IPS-15b (cell line): ENCODE data around the gene ILF3.
A peak's percentile ranks its signal among the peaks of the same experiment; 100 is the strongest.

Source experiments
- H3K27me3 ChIP-seq: one replicate; pipeline ENCODE4 v1.6.1; 2013; ENCODE audit warnings: low read length; ENCODE audit not compliant: control insufficient read depth, insufficient read depth
- H3K36me3 ChIP-seq: one replicate; pipeline ENCODE4 v1.6.1; 2013; ENCODE audit warnings: low read length; ENCODE audit not compliant: control insufficient read depth, insufficient read depth
- H3K4me1 ChIP-seq: one replicate; pipeline ENCODE4 v1.6.1; 2013; ENCODE audit warnings: mild to moderate bottlenecking, low read length; ENCODE audit not compliant: control insufficient read depth, insufficient read depth
- H3K4me3 ChIP-seq: one replicate; pipeline ENCODE4 v1.5.1; 2013; ENCODE audit warnings: low read depth, low read length
- H3K9ac ChIP-seq: one replicate; pipeline ENCODE4 v1.6.1; 2013; ENCODE audit warnings: low read depth, mild to moderate bottlenecking, low read length
- H3K9me3 ChIP-seq: one replicate; pipeline ENCODE4 v1.6.1; 2013; ENCODE audit warnings: mild to moderate bottlenecking, low read length; ENCODE audit not compliant: control insufficient read depth, insufficient read depth

The ILF3 gene

GRCh38 chr19:10653732-10654609, at the start of gene ILF3:
TSS of gene ILF3 (plus strand) at chr19:10654346. CDS start at chr19:10670606, 16,260 bp downstream.
- peak within 1 kb of the TSS; percentile 97 for H3K4me3 ChIP-seq
- H3K4me1 ChIP-seq = peaks cover 2% of the 10 kb centered on the region
- peak within 1 kb of the TSS; percentile 100 for H3K9ac ChIP-seq
- H3K9me3 ChIP-seq = no peaks in the 10 kb centered on the region
- H3K36me3 ChIP-seq = peaks cover 7% of the 10 kb centered on the region
- no peaks in the 10 kb centered on the region for H3K27me3 ChIP-seq

- Histone ChIP-seq H3K36me3 (peaks cover 2% of the 10 kb centered on the region), H3K9ac (no peak overlapping the region), H3K9me3 (no peaks in the 10 kb centered on the region), H3K4me3 (no peak overlapping the region), H3K27me3 (no peaks in the 10 kb centered on the region), H3K4me1 (peaks cover 5% of the 10 kb centered on the region)
Measured at GRCh38 chr19:10604460-10604980, 49.6 kb upstream of the ILF3 start.

GRCh38 chr19:10611907-10612306, 42.2 kb upstream of the ILF3 start:
- Histone ChIP-seq H3K9ac (no peak overlapping the region), H3K27me3 (no peaks in the 10 kb centered on the region), H3K4me1 (no peaks in the 10 kb centered on the region), H3K36me3 (no peaks in the 10 kb centered on the region), H3K4me3 (no peak overlapping the region), H3K9me3 (no peaks in the 10 kb centered on the region)

GRCh38 chr19:10612499-10613119, 41.5 kb upstream of the ILF3 start:
- H3K4me3 ChIP-seq = no peak overlapping the region
- H3K9ac ChIP-seq = no peak overlapping the region
- no peaks in the 10 kb centered on the region for H3K9me3 ChIP-seq
- no peaks in the 10 kb centered on the region for H3K36me3 ChIP-seq
- H3K4me1 ChIP-seq = no peaks in the 10 kb centered on the region
- H3K27me3 ChIP-seq = no peaks in the 10 kb centered on the region

- Histone ChIP-seq H3K4me3 (no peak overlapping the region), H3K9me3 (no peaks in the 10 kb centered on the region), H3K4me1 (no peaks in the 10 kb centered on the region), H3K36me3 (no peaks in the 10 kb centered on the region), H3K27me3 (no peaks in the 10 kb centered on the region), H3K9ac (no peak overlapping the region)
Measured at GRCh38 chr19:10615429-10616023, 38.6 kb upstream of the ILF3 start.

GRCh38 chr19:10617409-10618121, 36.6 kb upstream of the ILF3 start:
- Histone ChIP-seq H3K27me3 (no peaks in the 10 kb centered on the region), H3K4me1 (no peaks in the 10 kb centered on the region), H3K9ac (no peak overlapping the region), H3K4me3 (no peak overlapping the region), H3K36me3 (no peaks in the 10 kb centered on the region), H3K9me3 (no peaks in the 10 kb centered on the region)

- Histone ChIP-seq H3K4me1 (no peaks in the 10 kb centered on the region), H3K27me3 (no peaks in the 10 kb centered on the region), H3K9ac (no peak overlapping the region), H3K9me3 (no peaks in the 10 kb centered on the region), H3K36me3 (no peaks in the 10 kb centered on the region), H3K4me3 (no peak overlapping the region)
Measured at GRCh38 chr19:10618846-10619245, 35.3 kb upstream of the ILF3 start.

GRCh38 chr19:10620786-10621185, 33.4 kb upstream of the ILF3 start:
- H3K9me3 ChIP-seq = no peaks in the 10 kb centered on the region
- H3K27me3 ChIP-seq = no peaks in the 10 kb centered on the region
- H3K9ac ChIP-seq = no peak overlapping the region
- no peaks in the 10 kb centered on the region for H3K36me3 ChIP-seq
- H3K4me3 ChIP-seq = no peak overlapping the region
- H3K4me1 ChIP-seq = peaks cover 7% of the 10 kb centered on the region

GRCh38 chr19:10621966-10622365, 32.2 kb upstream of the ILF3 start:
- Histone ChIP-seq H3K4me1 (peaks cover 7% of the 10 kb centered on the region), H3K4me3 (no peak overlapping the region), H3K9ac (no peak overlapping the region), H3K9me3 (no peaks in the 10 kb centered on the region), H3K36me3 (no peaks in the 10 kb centered on the region), H3K27me3 (no peaks in the 10 kb centered on the region)

- Histone ChIP-seq H3K9me3 (no peaks in the 10 kb centered on the region), H3K9ac (no peak overlapping the region), H3K36me3 (peaks cover 13% of the 10 kb centered on the region), H3K4me3 (no peak overlapping the region), H3K27me3 (no peaks in the 10 kb centered on the region), H3K4me1 (peaks cover 7% of the 10 kb centered on the region)
Measured at GRCh38 chr19:10624585-10624984, 29.6 kb upstream of the ILF3 start.

GRCh38 chr19:10625003-10625761, 29.0 kb upstream of the ILF3 start, which contains the start of gene SLC44A2:
TSS of gene SLC44A2 (plus strand) at chr19:10625553. CDS start at chr19:10625634, 81 bp downstream.
- no peaks in the 10 kb centered on the region for H3K27me3 ChIP-seq
- H3K9ac ChIP-seq = peak within 1 kb of the TSS; percentile 85
- no peaks in the 10 kb centered on the region for H3K9me3 ChIP-seq
- peaks cover 13% of the 10 kb centered on the region for H3K36me3 ChIP-seq
- peaks cover 7% of the 10 kb centered on the region for H3K4me1 ChIP-seq
- peak within 1 kb of the TSS; percentile 84 for H3K4me3 ChIP-seq
